Hepatocyte (in vitro differentiated cells): Measurements from ENCODE around the gene MAP2. TPM values are rescaled to one million over a fixed set of nuclear protein-coding genes. Genes with fewer than 3 reads are reported as not detected.

Source experiments
- DNase-seq: peaks from one replicate; pipeline ENCODE4 v3.0.0-alpha.2; 2016; ENCODE audit warnings: low spot score
- H2AFZ ChIP-seq: fragments of 200-600 bp; sonication (generic); 2 replicates; pipeline ENCODE4 v1.6.0; 2016; ENCODE audit warnings: antibody characterized with exemption, mild to moderate bottlenecking
- H3K27ac ChIP-seq: fragments of 200-600 bp; sonication (generic); 2 replicates; pipeline ENCODE4 v1.5.1; 2016; ENCODE audit warnings: mild to moderate bottlenecking
- H3K27me3 ChIP-seq: fragments of 200-600 bp; sonication (generic); 2 replicates; pipeline ENCODE4 v1.6.1; 2016
- H3K36me3 ChIP-seq: fragments of 200-600 bp; sonication (generic); replicated peaks from 2 replicates; pipeline ENCODE4 v1.5.1; 2016; ENCODE audit warnings: low read depth; ENCODE audit not compliant: insufficient read depth
- H3K4me1 ChIP-seq: fragments of 200-600 bp; sonication (generic); 2 replicates; pipeline ENCODE4 v1.5.1; 2016; ENCODE audit warnings: mild to moderate bottlenecking, moderate library complexity; ENCODE audit not compliant: insufficient read depth
- H3K4me2 ChIP-seq: fragments of 200-600 bp; sonication (generic); 2 replicates; pipeline ENCODE4 v1.6.0; 2016
- H3K4me3 ChIP-seq: fragments of 200-600 bp; sonication (generic); 2 replicates; pipeline ENCODE4 v1.5.1; 2016; ENCODE audit warnings: mild to moderate bottlenecking
- H3K79me2 ChIP-seq: fragments of 200-600 bp; sonication (generic); 2 replicates; pipeline ENCODE4 v1.6.0; 2017; ENCODE audit warnings: mild to moderate bottlenecking
- H3K9me2 ChIP-seq: fragments of 200-600 bp; sonication (generic); replicated peaks from 2 replicates; pipeline ENCODE4 v1.6.0; 2017; ENCODE audit warnings: mild to moderate bottlenecking; ENCODE audit not compliant: insufficient read depth
- H3K9me3 ChIP-seq: fragments of 200-600 bp; sonication (generic); 2 replicates; pipeline ENCODE4 v1.5.1; 2016; ENCODE audit warnings: low read depth, mild to moderate bottlenecking
- H4K20me1 ChIP-seq: fragments of 200-600 bp; sonication (generic); 2 replicates; pipeline ENCODE4 v1.6.0; 2016; ENCODE audit warnings: mild to moderate bottlenecking; ENCODE audit not compliant: insufficient read depth, poor library complexity, severe bottlenecking
- EZH2 ChIP-seq: fragments of 200-600 bp; sonication (generic); IDR thresholded peaks from 2 replicates; pipeline ENCODE4 v1.6.1; 2016; ENCODE audit warnings: antibody characterized with exemption, mild to moderate bottlenecking, borderline replicate concordance
- EZH2phosphoT487 ChIP-seq: fragments of 200-600 bp; sonication (generic); IDR thresholded peaks from one replicate; pipeline ENCODE4 v1.6.1; 2018; ENCODE audit warnings: antibody characterized with exemption, mild to moderate bottlenecking, low read depth, moderate library complexity; ENCODE audit not compliant: unreplicated experiment, severe bottlenecking
- WGBS: methylation state at CpG from one replicate; pipeline ENCODE4 v1.1.6; 2016; ENCODE audit warnings: low lambda C conversion rate; ENCODE audit errors: missing lambda C conversion rate; 5-methylcytosine and 5-hydroxymethylcytosine counted together
- polyA plus RNA-seq: library from polyadenylated mRNA; unstranded; fragments of >200 nt; fragmentation: Nextera tagmentation; extraction: Ambion mirVana; gene quantifications from 2 replicates; pipeline ENCODE4 v1.2.1, GENCODE V29; 2016
- total RNA-seq: library from RNA; depleted of rRNA; stranded (reverse); fragments of >200 nt; gene quantifications from 2 replicates; pipeline ENCODE4 v1.2.3, GENCODE V29; 2014
- TF ChIP-seq, protein P1 (sequence below): fragments of 200-600 bp; sonication (generic); IDR thresholded peaks from 2 replicates; pipeline ENCODE4 v1.5.1; 2016; ENCODE audit warnings: antibody characterized with exemption, mild to moderate bottlenecking; ENCODE audit not compliant: poor library complexity

Gene MAP2
- total and polyA plus RNA-seq, 2 experiments from 2014 or later: 4.6 to 5.8 TPM

DNA sequence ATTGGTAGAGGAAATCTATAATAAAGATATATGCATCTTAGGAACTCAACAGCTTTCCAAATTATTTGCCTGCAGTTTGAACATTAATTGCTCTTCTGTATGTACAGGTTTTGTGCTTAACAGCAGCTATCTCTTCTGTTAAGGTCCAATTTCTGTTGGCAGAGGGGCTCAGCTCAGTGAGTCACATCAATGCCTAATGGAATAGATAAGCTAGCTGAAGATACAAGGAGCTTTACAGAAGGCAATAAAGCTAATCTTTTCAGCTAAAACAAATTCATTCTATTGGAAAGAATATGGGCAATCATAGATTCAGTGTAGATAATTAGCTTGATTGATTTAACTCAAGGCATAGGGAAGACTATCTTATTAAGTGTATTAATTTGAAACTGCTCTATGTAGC, 289.4 kb downstream of the MAP2 start:
- no peak overlapping the region for H2AFZ ChIP-seq
- no peak overlapping the region for H3K27ac ChIP-seq
- no peaks in the 10 kb centered on the region for H3K4me1 ChIP-seq
- H3K79me2 ChIP-seq: no peaks in the 10 kb centered on the region
- no peaks in the 10 kb centered on the region for H3K36me3 ChIP-seq
- H3K27me3 ChIP-seq: no peaks in the 10 kb centered on the region
- H4K20me1 ChIP-seq: no peaks in the 10 kb centered on the region
- no peak for DNase-seq
- no peaks in the 10 kb centered on the region for H3K9me3 ChIP-seq
- H3K4me3 ChIP-seq: no peak overlapping the region
- no peaks in the 10 kb centered on the region for H3K9me2 ChIP-seq
- no peak for TF ChIP-seq EZH2phosphoT487
- TF ChIP-seq, protein P1, sequence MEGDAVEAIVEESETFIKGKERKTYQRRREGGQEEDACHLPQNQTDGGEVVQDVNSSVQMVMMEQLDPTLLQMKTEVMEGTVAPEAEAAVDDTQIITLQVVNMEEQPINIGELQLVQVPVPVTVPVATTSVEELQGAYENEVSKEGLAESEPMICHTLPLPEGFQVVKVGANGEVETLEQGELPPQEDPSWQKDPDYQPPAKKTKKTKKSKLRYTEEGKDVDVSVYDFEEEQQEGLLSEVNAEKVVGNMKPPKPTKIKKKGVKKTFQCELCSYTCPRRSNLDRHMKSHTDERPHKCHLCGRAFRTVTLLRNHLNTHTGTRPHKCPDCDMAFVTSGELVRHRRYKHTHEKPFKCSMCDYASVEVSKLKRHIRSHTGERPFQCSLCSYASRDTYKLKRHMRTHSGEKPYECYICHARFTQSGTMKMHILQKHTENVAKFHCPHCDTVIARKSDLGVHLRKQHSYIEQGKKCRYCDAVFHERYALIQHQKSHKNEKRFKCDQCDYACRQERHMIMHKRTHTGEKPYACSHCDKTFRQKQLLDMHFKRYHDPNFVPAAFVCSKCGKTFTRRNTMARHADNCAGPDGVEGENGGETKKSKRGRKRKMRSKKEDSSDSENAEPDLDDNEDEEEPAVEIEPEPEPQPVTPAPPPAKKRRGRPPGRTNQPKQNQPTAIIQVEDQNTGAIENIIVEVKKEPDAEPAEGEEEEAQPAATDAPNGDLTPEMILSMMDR: no peak
- TF ChIP-seq EZH2: no peak
- H3K4me2 ChIP-seq: no peak overlapping the region

DNA sequence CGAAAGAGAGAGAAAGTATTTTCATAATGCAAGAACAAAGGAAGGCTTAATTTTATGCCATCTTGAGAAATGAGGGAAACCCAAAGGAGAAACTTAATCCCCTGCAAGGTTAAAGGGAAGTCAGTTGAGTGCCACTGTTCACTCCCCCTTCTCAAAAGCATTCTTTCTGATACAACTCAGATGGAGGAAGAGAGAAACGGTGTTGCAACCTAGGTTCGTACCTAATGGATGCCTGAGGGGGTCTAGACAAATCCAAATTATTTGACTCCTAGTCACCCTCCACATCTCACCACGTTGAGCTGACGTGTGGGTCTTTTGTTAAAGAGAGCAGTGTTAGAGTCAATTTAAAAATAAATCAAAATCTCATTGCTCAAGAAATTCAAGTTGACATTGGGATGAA, 295.2 kb downstream of the MAP2 start:
- Histone ChIP-seq H3K79me2 (no peaks in the 10 kb centered on the region), H3K36me3 (no peaks in the 10 kb centered on the region), H3K4me2 (no peak overlapping the region), H3K9me3 (no peaks in the 10 kb centered on the region), H3K4me3 (no peak overlapping the region), H4K20me1 (no peaks in the 10 kb centered on the region), H3K27me3 (no peaks in the 10 kb centered on the region), H3K27ac (no peak overlapping the region), H3K9me2 (no peaks in the 10 kb centered on the region), H2AFZ (no peak overlapping the region), H3K4me1 (no peaks in the 10 kb centered on the region)
- TF ChIP-seq, protein P1: no peak
- no peak for TF ChIP-seq EZH2phosphoT487
- TF ChIP-seq EZH2: no peak
- DNase-seq: no peak
- 70% methylated on average over 5 of the region's 5 CpGs for WGBS

DNA sequence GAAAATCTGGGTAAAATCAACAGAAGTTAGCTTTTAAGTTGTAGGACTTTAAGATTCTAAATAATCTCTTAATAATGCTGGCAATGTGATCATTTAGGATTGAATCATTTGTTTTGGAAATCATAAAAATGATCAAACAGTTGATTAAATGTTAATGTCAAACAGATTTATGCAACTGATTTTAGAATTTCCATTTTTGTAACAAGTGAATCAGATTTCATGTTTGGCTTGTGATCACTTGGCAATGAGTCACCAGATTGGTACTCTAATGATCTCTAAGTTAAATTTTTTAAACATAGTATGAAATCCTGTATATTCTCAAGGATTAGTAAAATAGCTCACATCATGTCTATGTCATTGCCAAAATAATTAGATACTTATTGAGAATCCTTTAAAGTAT, 297.6 kb downstream of the MAP2 start:
- no peak overlapping the region for H3K27ac ChIP-seq
- H3K36me3 ChIP-seq: no peaks in the 10 kb centered on the region
- H3K9me2 ChIP-seq: no peaks in the 10 kb centered on the region
- H3K79me2 ChIP-seq: no peaks in the 10 kb centered on the region
- H4K20me1 ChIP-seq: no peaks in the 10 kb centered on the region
- no peak overlapping the region for H2AFZ ChIP-seq
- no peak for DNase-seq
- no peaks in the 10 kb centered on the region for H3K27me3 ChIP-seq
- no peaks in the 10 kb centered on the region for H3K9me3 ChIP-seq
- no peak overlapping the region for H3K4me3 ChIP-seq
- H3K4me2 ChIP-seq: no peak overlapping the region
- TF ChIP-seq EZH2phosphoT487 (no peak), EZH2 (no peak)
- TF ChIP-seq, protein P1: no peak
- H3K4me1 ChIP-seq: no peaks in the 10 kb centered on the region

DNA sequence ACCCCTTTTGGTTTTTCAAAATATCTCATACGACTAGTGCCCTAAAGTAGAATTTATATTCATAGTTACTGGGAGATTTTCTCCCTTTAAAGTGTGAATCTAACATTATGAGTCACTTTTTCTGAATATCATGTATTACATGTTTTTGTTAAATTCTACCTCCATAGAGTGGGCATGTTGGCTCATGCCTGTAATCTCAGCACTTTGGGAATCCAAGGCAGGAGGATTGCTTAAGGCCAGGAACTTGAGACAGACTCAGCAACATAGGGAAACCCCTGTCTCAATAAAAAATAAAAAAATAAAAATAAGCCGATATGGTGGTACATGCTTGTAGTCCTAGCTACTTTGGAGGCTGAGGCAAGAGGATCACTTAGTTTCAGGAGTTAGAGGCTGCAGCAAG, 302.5 kb downstream of the MAP2 start:
- TF ChIP-seq EZH2phosphoT487 (no peak), EZH2 (no peak)
- TF ChIP-seq, protein P1: no peak
- Histone ChIP-seq H3K36me3 (no peaks in the 10 kb centered on the region), H3K9me3 (no peaks in the 10 kb centered on the region), H3K4me2 (no peak overlapping the region), H3K27ac (no peak overlapping the region), H3K9me2 (no peaks in the 10 kb centered on the region), H2AFZ (no peak overlapping the region), H3K4me1 (no peaks in the 10 kb centered on the region), H3K4me3 (no peak overlapping the region), H4K20me1 (no peaks in the 10 kb centered on the region), H3K79me2 (no peaks in the 10 kb centered on the region), H3K27me3 (no peaks in the 10 kb centered on the region)
- 92% methylated on average over 2 of the region's 2 CpGs for WGBS
- DNase-seq: no peak
